Mammary epithelial cell (primary cell): ENCODE measurements around the gene LYPD6.

Source experiments
- EZH2 ChIP-seq: IDR thresholded peaks from 2 replicates; pipeline ENCODE4 v1.6.1; 2012; ENCODE audit warnings: low read length, inconsistent platforms, borderline replicate concordance
- TF ChIP-seq, protein P1 (sequence below), 2 donors: IDR thresholded peaks in 1 of 2; conservative IDR thresholded peaks in 1 of 2; 2 replicates each; pipeline ENCODE4 v1.5.1; 2011 to 2012; ENCODE audit warnings: inconsistent platforms in 2 of 2, low read length in 2 of 2, mild to moderate bottlenecking in 2 of 2, control low read depth in 1 of 2, low read depth in 1 of 2; ENCODE audit not compliant: insufficient read depth in 1 of 2; ENCODE audit errors: extremely low read depth in 1 of 2

DNA sequence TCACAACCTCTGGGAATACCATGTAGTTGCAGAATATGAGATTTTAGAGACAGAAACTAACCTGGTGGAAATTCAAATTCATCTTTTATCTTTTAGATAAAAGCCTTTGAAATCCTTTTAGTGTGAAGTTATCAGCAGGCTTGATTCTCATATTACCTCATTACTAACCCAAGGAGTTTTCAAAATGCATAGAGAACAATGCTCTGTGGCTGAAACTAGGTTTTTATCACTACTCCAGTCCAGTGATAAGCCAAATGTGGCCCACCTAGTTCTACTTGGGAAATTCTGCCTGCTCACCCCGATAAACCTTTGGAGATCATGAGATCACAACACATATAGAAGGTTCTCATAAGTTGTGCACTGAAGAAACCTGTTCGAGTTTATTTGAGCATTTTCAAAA is 135.5 kb downstream of the LYPD6 start:
- TF ChIP-seq EZH2, result no peak
- TF ChIP-seq, protein P1, sequence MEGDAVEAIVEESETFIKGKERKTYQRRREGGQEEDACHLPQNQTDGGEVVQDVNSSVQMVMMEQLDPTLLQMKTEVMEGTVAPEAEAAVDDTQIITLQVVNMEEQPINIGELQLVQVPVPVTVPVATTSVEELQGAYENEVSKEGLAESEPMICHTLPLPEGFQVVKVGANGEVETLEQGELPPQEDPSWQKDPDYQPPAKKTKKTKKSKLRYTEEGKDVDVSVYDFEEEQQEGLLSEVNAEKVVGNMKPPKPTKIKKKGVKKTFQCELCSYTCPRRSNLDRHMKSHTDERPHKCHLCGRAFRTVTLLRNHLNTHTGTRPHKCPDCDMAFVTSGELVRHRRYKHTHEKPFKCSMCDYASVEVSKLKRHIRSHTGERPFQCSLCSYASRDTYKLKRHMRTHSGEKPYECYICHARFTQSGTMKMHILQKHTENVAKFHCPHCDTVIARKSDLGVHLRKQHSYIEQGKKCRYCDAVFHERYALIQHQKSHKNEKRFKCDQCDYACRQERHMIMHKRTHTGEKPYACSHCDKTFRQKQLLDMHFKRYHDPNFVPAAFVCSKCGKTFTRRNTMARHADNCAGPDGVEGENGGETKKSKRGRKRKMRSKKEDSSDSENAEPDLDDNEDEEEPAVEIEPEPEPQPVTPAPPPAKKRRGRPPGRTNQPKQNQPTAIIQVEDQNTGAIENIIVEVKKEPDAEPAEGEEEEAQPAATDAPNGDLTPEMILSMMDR (conservative IDR thresholded peaks at IDR 0.05 in 1 of 2, IDR thresholded peaks at IDR 0.05 in 1 of 2; ENCODE audit: extremely low read depth in 1 of 2, insufficient read depth in 1 of 2, low read depth in 1 of 2, low read length in 2 of 2), result no peak
